HepG2 (cell line): ENCODE measurements around the gene COQ8A.

Experiments
- AHDC1 ChIP-seq: sonication (generic); formaldehyde crosslinking; IDR thresholded peaks from 2 replicates; pipeline ENCODE4 v1.5.1; 2020; ENCODE audit warnings: mild to moderate bottlenecking, missing genetic modification reagents, borderline replicate concordance
- BCLAF1 ChIP-seq: fragments of 450-650 bp; IDR thresholded peaks from 2 replicates; pipeline ENCODE4 v1.6.1; 2017; ENCODE audit warnings: mild to moderate bottlenecking
- CENPX ChIP-seq: sonication (generic); formaldehyde crosslinking; IDR thresholded peaks from 2 replicates; pipeline ENCODE4 v1.9.0; 2021; ENCODE audit warnings: mild to moderate bottlenecking, missing genetic modification reagents, moderate library complexity
- CTCF ChIP-seq: sonication (generic); formaldehyde crosslinking; IDR thresholded peaks from 2 replicates; pipeline ENCODE4 v1.5.0; 2020; ENCODE audit warnings: mild to moderate bottlenecking, missing genetic modification reagents, moderate library complexity
- GMEB1 ChIP-seq: sonication (generic); formaldehyde crosslinking; IDR thresholded peaks from 2 replicates; pipeline ENCODE4 v1.5.1; 2020; ENCODE audit warnings: missing genetic modification reagents, mild to moderate bottlenecking, borderline replicate concordance
- KDM5A ChIP-seq: fragments of 200-600 bp; sonication (generic); IDR thresholded peaks from 2 replicates; pipeline ENCODE4 v1.7.0; 2018; ENCODE audit warnings: antibody characterized with exemption, mild to moderate bottlenecking, low read length, borderline replicate concordance
- MYC ChIP-seq: sonication (generic); formaldehyde crosslinking; IDR thresholded peaks from 2 replicates; pipeline ENCODE4 v1.9.0; 2021; ENCODE audit warnings: missing genetic modification reagents, borderline replicate concordance
- RAD21 ChIP-seq: fragments of 450-650 bp; formaldehyde crosslinking; IDR thresholded peaks from 2 replicates; pipeline ENCODE4 v1.5.0; 2020; ENCODE audit warnings: mild to moderate bottlenecking
- REST ChIP-seq, 2 experiments: IDR thresholded peaks; 2 replicates each; pipeline ENCODE4 v1.6.1; 2011 to 2012; ENCODE audit warnings: low read length in 2 of 2, borderline replicate concordance in 1 of 2, low read depth in 1 of 2, mild to moderate bottlenecking in 1 of 2, moderate library complexity in 1 of 2
- RNF219 ChIP-seq: sonication (generic); formaldehyde crosslinking; IDR thresholded peaks from 2 replicates; pipeline ENCODE4 v1.5.0; 2020; ENCODE audit warnings: mild to moderate bottlenecking, missing genetic modification reagents
- SIN3A ChIP-seq: IDR thresholded peaks from 2 replicates; pipeline ENCODE4 v1.6.1; 2011; ENCODE audit warnings: low read depth, mild to moderate bottlenecking, control low read depth, low read length, borderline replicate concordance
- XBP1 ChIP-seq: sonication (generic); formaldehyde crosslinking; IDR thresholded peaks from 2 replicates; pipeline ENCODE4 v1.5.0; 2020; ENCODE audit warnings: missing genetic modification reagents

- TF ChIP-seq CTCF (CRISPR knock-in tag) = no peak
- no peak for TF ChIP-seq SIN3A
- TF ChIP-seq KDM5A = no peak
- no peak for TF ChIP-seq RNF219
- TF ChIP-seq BCLAF1 = no peak
- no peak for TF ChIP-seq XBP1
- TF ChIP-seq RAD21 (CRISPR knock-in tag) = no peak
- TF ChIP-seq CENPX (CRISPR knock-in tag) = no peak
- TF ChIP-seq REST (IDR thresholded peaks at IDR 0.05; ENCODE audit: borderline replicate concordance in 1 of 2, low read depth in 1 of 2, low read length in 2 of 2) = no peak
- TF ChIP-seq GMEB1 = no peak
- TF ChIP-seq MYC (CRISPR knock-in tag) = no peak
- TF ChIP-seq AHDC1 (CRISPR knock-in tag) = no peak
Observed at GRCh38 chr1:227002531-227003049, 62.5 kb downstream of the COQ8A start.
